SH-SY5Y (cell line): ENCODE measurements around the gene PTPRM.

Source experiments
- GATA2 ChIP-seq: IDR thresholded peaks from 2 replicates; pipeline ENCODE4 v1.6.1; 2011; ENCODE audit warnings: mild to moderate bottlenecking, low read depth, low read length
- GATA3 ChIP-seq: IDR thresholded peaks from 2 replicates; pipeline ENCODE4 v1.6.1; 2011; ENCODE audit warnings: low read depth, mild to moderate bottlenecking, low read length, moderate library complexity

GRCh38 chr18:8307960-8308359 is 740.8 kb downstream of the PTPRM start:
- TF ChIP-seq GATA2 (no peak), GATA3 (no peak)
